Aorta (tissue), 5 donors: ENCODE data around the gene ADAM22. TPM values are rescaled to one million over a fixed set of nuclear protein-coding genes. Genes with fewer than 3 reads are reported as not detected.

Source experiments
- ATAC-seq: fragments of 200-7000 bp; cut with Tn5 transposase; one replicate; pipeline ENCODE4 v1.9.1; 2022; ENCODE audit warnings: moderate library complexity; ENCODE audit not compliant: low FRiP score
- DNase-seq, 2 donors: peaks; one replicate each; pipeline ENCODE4 v3.0.0-alpha.2; 2020
- H3K27ac ChIP-seq, 2 donors: one replicate each; pipeline ENCODE4 v1.5.1; 2013; ENCODE audit warnings: low read length in 2 of 2, mild to moderate bottlenecking in 2 of 2, moderate library complexity in 2 of 2, control low read depth in 1 of 2, inconsistent platforms in 1 of 2, low read depth in 1 of 2
- H3K27me3 ChIP-seq, 2 donors: one replicate each; pipeline ENCODE4 v1.6.1; 2013; ENCODE audit warnings: control low read depth in 1 of 2, low read length in 1 of 2, mild to moderate bottlenecking in 1 of 2, moderate library complexity in 1 of 2; ENCODE audit not compliant: insufficient read depth in 2 of 2, control insufficient read depth in 1 of 2
- H3K36me3 ChIP-seq, 2 donors: one replicate each; pipeline ENCODE4 v1.6.1; 2013; ENCODE audit warnings: control low read depth in 1 of 2, low read length in 1 of 2, mild to moderate bottlenecking in 1 of 2; ENCODE audit not compliant: insufficient read depth in 2 of 2, control insufficient read depth in 1 of 2
- H3K4me1 ChIP-seq, 2 donors: one replicate each; pipeline ENCODE4 v1.6.1; 2013; ENCODE audit warnings: low read length in 2 of 2, control low read depth in 1 of 2, mild to moderate bottlenecking in 1 of 2, moderate library complexity in 1 of 2; ENCODE audit not compliant: insufficient read depth in 2 of 2, control insufficient read depth in 1 of 2
- H3K4me3 ChIP-seq, 2 donors: one replicate each; pipeline ENCODE4 v1.5.1; 2013; ENCODE audit warnings: low read length in 2 of 2, control low read depth in 1 of 2, mild to moderate bottlenecking in 1 of 2
- H3K9me3 ChIP-seq: one replicate; pipeline ENCODE4 v1.6.1; 2013; ENCODE audit warnings: mild to moderate bottlenecking, low read length; ENCODE audit not compliant: control insufficient read depth
- WGBS, 2 donors: extraction: QIAGEN DNeasy Blood & Tissue Kit; methylation state at CpG; one replicate each; pipeline ENCODE4 v1.1.7; 2013; 5-methylcytosine and 5-hydroxymethylcytosine counted together
- intact Hi-C, 2 donors: fragments of 100-400 bp; cut with DNase I; formaldehyde crosslinking; loops; one replicate each; pipeline versions ENCODE4 v1.14.2 to v1.15.0; 2022
- polyA plus RNA-seq, 2 donors: library from polyadenylated mRNA; stranded (reverse); fragments of 200-250 nt; gene quantifications; one replicate each; pipeline ENCODE4 v1.2.3, GENCODE V29; 2013
- total RNA-seq, 2 donors: library from RNA; stranded (reverse); fragmentation: NEBNext Ultra II Directional; extraction: Animal tissue kit (Norgen Biotek cat#: 25700); gene quantifications; one replicate each; pipeline ENCODE4 v1.2.1, GENCODE V29; 2021
- donor health status: healthy with polysubstance abuse.
- donor health status: Bipolar disorder and iron deficiency.
- donor health status: DM: no; HTN: no; CAD: no.
- donor health status: DM: no; HTN: no; CAD: no.
- donor health status: DM: yes; HTN: yes; CAD: no.

ADAM22 gene
- total and polyA plus RNA-seq, 4 donors, result 0.13 to 8.4 (median 3.1) TPM

GRCh38 chr7:88037050-88037449 lies 103.0 kb downstream of the ADAM22 start:
- ATAC-seq, result no peak
- Histone ChIP-seq H3K4me3 (no peak overlapping the region), H3K27ac (no peak overlapping the region), H3K4me1 (no peaks in the 10 kb centered on the region), H3K36me3 (no peaks in the 10 kb centered on the region), H3K27me3 (no peaks in the 10 kb centered on the region), H3K9me3 (no peaks in the 10 kb centered on the region)
- intact Hi-C loops, result no loop called here
- no peak for DNase-seq
- WGBS, 2 donors, result 97% methylated on average over 3 of the region's 3 CpGs

DNA sequence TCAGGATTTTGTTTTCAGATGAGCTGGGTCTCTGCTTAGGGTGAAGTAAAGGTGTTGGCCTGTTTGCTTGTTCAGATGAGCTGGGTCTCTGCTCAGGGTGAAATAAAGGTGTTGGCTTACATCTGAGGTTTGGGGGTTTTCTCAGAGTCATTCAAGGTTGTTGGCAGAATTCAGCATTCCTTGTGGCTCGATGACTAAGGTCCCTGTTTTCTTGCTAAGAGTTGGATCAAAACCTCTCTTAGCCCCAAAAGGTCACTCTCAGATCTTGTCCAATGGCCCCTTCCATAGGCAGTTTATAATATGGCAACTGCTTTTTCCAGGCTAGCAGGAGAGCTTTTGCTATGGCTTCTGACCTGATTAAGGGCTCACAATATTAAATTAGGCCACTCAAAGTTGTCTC lies 106.6 kb downstream of the ADAM22 start:
- intact Hi-C loops, result no loop called here
- no peak overlapping the region for H3K4me3 ChIP-seq
- DNase-seq (no peak), ATAC-seq (no peak)
- no peaks in the 10 kb centered on the region for H3K27me3 ChIP-seq
- 4 to 6% methylated on average over 1 of the region's 1 CpG for WGBS, 2 donors
- no peaks in the 10 kb centered on the region for H3K9me3 ChIP-seq
- H3K4me1 ChIP-seq, result no peaks in the 10 kb centered on the region
- H3K36me3 ChIP-seq, result no peaks in the 10 kb centered on the region
- no peak overlapping the region for H3K27ac ChIP-seq

DNA sequence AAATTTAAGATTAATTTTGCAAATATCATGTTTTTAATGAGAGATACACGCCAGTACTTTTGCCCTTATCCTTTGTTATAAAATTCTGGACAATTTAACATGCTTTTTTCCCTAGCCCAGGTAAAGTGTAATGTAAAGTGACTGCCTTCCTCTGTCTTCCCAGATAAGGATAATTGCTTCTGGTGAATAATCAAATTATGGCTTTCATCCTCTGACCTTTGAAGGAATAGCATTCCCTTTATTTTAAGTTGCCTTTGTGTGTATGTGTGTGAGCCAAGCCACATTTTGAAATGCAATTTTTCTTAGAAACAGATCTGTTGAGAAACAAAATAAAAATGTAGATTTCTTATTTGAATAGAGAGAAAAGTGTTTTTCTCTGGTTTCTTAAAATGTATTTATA lies 107.5 kb downstream of the ADAM22 start:
- DNase-seq, result no peak
- Histone ChIP-seq H3K9me3 (no peaks in the 10 kb centered on the region), H3K27me3 (no peaks in the 10 kb centered on the region), H3K4me3 (no peak overlapping the region), H3K4me1 (no peaks in the 10 kb centered on the region), H3K36me3 (no peaks in the 10 kb centered on the region), H3K27ac (no peak overlapping the region)
- intact Hi-C loops, result no loop called here
- 92 to 98% methylated on average over 1 of the region's 1 CpG for WGBS, 2 donors
- no peak for ATAC-seq

GRCh38 chr7:88042157-88042556 lies 108.1 kb downstream of the ADAM22 start:
- Histone ChIP-seq H3K4me3 (no peak overlapping the region), H3K36me3 (no peaks in the 10 kb centered on the region)

GRCh38 chr7:88042803-88043202 lies 108.8 kb downstream of the ADAM22 start:
- 98% methylated on average over 1 of the region's 1 CpG for WGBS, 2 donors
- no peak for ATAC-seq
- Histone ChIP-seq H3K4me1 (peaks cover 0 to 2% of the 10 kb centered on the region in 2 donors), H3K4me3 (no peak overlapping the region), H3K9me3 (no peaks in the 10 kb centered on the region), H3K27ac (no peak overlapping the region), H3K36me3 (no peaks in the 10 kb centered on the region), H3K27me3 (no peaks in the 10 kb centered on the region)
- DNase-seq, result no peak
- intact Hi-C loops, result no loop called here

More at GRCh38 chr7:88042157-88042556, 108.1 kb downstream of the ADAM22 start:
- no peak for DNase-seq
- ATAC-seq, result no peak
- Histone ChIP-seq H3K27me3 (no peaks in the 10 kb centered on the region), H3K4me1 (peaks cover 0 to 2% of the 10 kb centered on the region in 2 donors), H3K9me3 (no peaks in the 10 kb centered on the region), H3K27ac (no peak overlapping the region)
- intact Hi-C loops, result no loop called here

DNA sequence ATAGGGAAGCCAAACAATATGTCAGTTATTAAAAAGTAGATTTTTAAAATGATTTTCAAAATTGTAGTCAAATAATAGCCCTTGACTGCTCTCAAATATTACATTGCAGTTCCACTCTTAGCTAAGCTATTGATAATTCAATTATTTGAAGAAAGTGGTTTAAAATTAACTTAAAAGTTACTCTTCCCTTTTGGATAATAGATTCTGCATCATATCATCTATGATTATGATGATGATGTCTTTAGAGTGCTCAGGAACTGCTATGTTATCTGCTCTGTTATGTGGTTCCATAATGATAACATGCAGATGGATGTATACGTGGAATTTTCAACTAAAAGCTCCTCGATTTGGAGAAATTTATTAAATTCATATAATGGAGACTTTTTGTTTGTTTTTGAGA lies 110.0 kb downstream of the ADAM22 start:
- 82 to 87% methylated on average over 2 of the region's 2 CpGs for WGBS, 2 donors
- no peaks in the 10 kb centered on the region for H3K36me3 ChIP-seq
- H3K4me3 ChIP-seq, result no peak overlapping the region
- ATAC-seq, result no peak
- no peaks in the 10 kb centered on the region for H3K9me3 ChIP-seq
- H3K27me3 ChIP-seq, result no peaks in the 10 kb centered on the region
- H3K27ac ChIP-seq, result no peak overlapping the region
- DNase-seq, result no peak
- intact Hi-C loops, result no loop called here
- peaks cover 0 to 2% of the 10 kb centered on the region in 2 donors for H3K4me1 ChIP-seq

DNA sequence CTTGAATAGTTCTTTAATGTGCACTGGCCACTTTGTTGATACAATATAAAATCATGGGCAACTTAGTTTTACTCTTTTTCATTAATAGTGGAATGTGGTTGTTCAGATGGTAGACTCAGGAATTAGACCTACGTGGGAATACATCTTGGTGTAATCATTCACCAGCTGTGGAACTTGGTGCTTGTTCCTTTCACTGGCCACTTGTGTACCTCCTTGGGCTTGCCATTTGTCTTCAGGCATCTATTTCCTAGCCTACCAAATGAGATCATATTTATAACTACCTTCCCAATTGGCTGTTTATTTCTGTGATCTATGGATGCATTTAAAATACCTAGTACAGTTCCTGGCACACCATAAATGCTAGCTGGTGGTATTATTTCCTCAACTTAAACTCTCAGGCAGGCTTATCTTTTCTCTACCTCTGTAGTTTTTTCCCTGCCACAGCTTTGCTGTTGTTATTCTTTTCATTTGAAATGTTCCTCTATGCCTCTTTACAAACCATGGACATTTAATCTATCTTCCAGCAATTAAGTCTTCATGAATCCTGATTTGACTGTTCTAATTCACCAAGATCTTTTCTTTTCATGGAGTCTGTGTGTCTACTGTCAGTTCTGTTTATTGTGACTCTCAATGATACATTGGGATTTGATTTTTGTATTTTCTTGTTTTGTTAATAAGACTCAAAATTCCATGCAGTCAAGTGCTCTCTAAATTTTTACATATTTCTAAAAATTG lies 113.0 kb downstream of the ADAM22 start:
- intact Hi-C loops, result no loop called here
- DNase-seq, result no peak
- no peak overlapping the region for H3K27ac ChIP-seq

GRCh38 chr7:88057655-88058054 lies 123.6 kb downstream of the ADAM22 start:
- H3K4me3 ChIP-seq, result no peak overlapping the region
- H3K36me3 ChIP-seq, result no peaks in the 10 kb centered on the region
- 17% methylated on average over 1 of the region's 1 CpG for WGBS, 2 donors
- no peaks in the 10 kb centered on the region for H3K27me3 ChIP-seq
- intact Hi-C loops, result no loop called here
- no peaks in the 10 kb centered on the region for H3K9me3 ChIP-seq
- H3K27ac ChIP-seq, result no peak overlapping the region
- no peak for ATAC-seq
- H3K4me1 ChIP-seq, result no peaks in the 10 kb centered on the region
- no peak for DNase-seq

More for the DNA sequence above, 113.0 kb downstream of the ADAM22 start:
- ATAC-seq, result no peak
- Histone ChIP-seq H3K4me3 (no peak overlapping the region), H3K36me3 (no peaks in the 10 kb centered on the region), H3K27me3 (no peaks in the 10 kb centered on the region), H3K4me1 (peaks cover 0 to 2% of the 10 kb centered on the region in 2 donors), H3K9me3 (no peaks in the 10 kb centered on the region)
- WGBS, 2 donors, result 33 to 57% methylated on average over 1 of the region's 1 CpG

DNA sequence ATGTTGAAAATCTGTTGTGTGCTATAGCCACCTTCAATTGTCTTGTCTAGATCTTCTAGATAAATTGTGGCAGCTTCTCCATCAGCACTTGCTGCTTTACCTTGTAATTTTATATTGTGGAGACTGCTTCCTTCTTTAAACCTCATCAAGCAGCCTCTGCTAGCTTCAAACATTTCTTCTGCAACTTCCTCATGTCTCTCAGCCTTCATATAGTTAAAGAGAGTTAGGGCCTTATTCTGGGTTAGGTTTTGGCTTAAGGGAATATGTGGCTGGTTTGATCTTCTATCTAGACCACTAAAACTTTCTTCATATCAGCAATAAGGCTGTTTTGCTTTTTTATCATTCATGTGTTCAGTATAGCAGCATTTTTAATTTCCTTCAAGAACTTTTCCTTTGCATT lies 128.2 kb downstream of the ADAM22 start:
- intact Hi-C loops, result no loop called here
- DNase-seq, result no peak
- H3K36me3 ChIP-seq, result no peaks in the 10 kb centered on the region
- no peaks in the 10 kb centered on the region for H3K27me3 ChIP-seq
- no peak overlapping the region for H3K4me3 ChIP-seq
- H3K27ac ChIP-seq, result no peak overlapping the region
- H3K4me1 ChIP-seq, result no peaks in the 10 kb centered on the region
- H3K9me3 ChIP-seq, result no peaks in the 10 kb centered on the region
- no peak for ATAC-seq
